Gastroesophageal sphincter (tissue), 3 donors: Measurements from ENCODE around the gene SNX32.

Experiments used
- EP300 ChIP-seq: sonication (generic); formaldehyde crosslinking; IDR thresholded peaks from one replicate; pipeline ENCODE4 v1.6.1; 2017; ENCODE audit warnings: antibody characterized with exemption, mild to moderate bottlenecking
- POLR2AphosphoS5 ChIP-seq: sonication (generic); formaldehyde crosslinking; IDR thresholded peaks from one replicate; pipeline ENCODE4 v1.6.1; 2017; ENCODE audit warnings: antibody characterized with exemption
- TF ChIP-seq, protein P1 (sequence below), 4 experiments: fragments of 200-600 bp in 2 of 4; fragments of 450-650 bp in 2 of 4; sonication (generic) in 1 of 4; IDR thresholded peaks; one replicate each; pipeline ENCODE4 v1.5.1; 2017 to 2019; ENCODE audit warnings: antibody characterized with exemption in 4 of 4, mild to moderate bottlenecking in 2 of 4, moderate library complexity in 2 of 4

DNA sequence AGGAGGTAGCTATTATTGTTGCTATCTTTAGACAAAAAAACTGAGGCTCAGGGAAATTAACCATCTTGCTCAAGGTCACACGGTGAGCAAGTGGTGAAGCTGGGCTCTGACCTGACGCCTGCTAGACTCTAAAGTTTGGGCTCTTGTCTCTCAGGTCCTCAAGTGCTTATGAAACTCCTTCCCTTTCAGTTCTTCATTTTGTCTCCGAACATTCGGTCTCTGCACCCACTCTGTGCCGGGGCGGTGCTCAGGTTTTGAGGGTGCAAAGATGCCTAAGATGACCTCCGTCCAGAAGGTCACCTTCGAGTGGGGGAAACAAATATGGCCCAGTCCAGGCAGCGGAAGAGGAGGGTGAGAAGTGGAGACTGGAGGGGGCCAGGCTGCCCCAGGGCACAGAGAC is 30.9 kb upstream of the SNX32 start:
- TF ChIP-seq, protein P1, sequence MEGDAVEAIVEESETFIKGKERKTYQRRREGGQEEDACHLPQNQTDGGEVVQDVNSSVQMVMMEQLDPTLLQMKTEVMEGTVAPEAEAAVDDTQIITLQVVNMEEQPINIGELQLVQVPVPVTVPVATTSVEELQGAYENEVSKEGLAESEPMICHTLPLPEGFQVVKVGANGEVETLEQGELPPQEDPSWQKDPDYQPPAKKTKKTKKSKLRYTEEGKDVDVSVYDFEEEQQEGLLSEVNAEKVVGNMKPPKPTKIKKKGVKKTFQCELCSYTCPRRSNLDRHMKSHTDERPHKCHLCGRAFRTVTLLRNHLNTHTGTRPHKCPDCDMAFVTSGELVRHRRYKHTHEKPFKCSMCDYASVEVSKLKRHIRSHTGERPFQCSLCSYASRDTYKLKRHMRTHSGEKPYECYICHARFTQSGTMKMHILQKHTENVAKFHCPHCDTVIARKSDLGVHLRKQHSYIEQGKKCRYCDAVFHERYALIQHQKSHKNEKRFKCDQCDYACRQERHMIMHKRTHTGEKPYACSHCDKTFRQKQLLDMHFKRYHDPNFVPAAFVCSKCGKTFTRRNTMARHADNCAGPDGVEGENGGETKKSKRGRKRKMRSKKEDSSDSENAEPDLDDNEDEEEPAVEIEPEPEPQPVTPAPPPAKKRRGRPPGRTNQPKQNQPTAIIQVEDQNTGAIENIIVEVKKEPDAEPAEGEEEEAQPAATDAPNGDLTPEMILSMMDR (IDR thresholded peaks at IDR 0.05), result no peak
- TF ChIP-seq POLR2AphosphoS5 (no peak), EP300 (no peak)
